ENCODE results near the gene MAP2K3. TPM values are rescaled to one million over a fixed set of nuclear protein-coding genes. Genes with fewer than 3 reads are reported as not detected.

MAP2K3 gene
- total RNA-seq, 1 experiment from 2014 or later = 39.7 TPM

DNA sequence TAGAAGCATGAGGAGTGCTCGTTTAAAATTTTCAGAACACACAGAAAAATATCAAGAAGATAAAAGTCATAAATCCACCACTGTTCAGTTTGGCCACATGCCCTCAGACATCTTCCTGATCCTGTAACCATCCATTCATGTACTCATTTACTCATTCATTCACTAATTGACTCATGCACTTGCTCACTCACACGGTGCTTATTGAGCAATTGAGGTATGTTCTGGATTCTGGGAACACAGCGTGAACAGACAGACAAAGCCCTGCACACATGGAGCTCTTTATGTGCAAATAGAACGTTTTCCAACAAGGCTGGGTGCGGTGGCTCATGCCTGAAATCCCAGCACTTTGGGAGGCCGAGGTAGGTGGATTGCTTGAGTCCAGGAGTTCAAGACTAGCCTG is 21.1 kb upstream of the MAP2K3 start (continued):
- TF ChIP-seq AR (CRISPR knock-in tag; IDR thresholded peaks at IDR 0.05) (no peak), ZNF138 (CRISPR knock-in tag; conservative IDR thresholded peaks at IDR 0.05) (no peak), MXD4 (CRISPR knock-in tag; IDR thresholded peaks at IDR 0.05; ENCODE audit: borderline replicate concordance) (no peak), SMAD3 (CRISPR knock-in tag; IDR thresholded peaks at IDR 0.05; ENCODE audit: borderline replicate concordance) (no peak), PRDM15 (CRISPR knock-in tag; IDR thresholded peaks at IDR 0.05) (no peak), PREB (CRISPR knock-in tag; IDR thresholded peaks at IDR 0.05; ENCODE audit: borderline replicate concordance) (no peak), ZNF671 (CRISPR knock-in tag; IDR thresholded peaks at IDR 0.05) (no peak), E2F5 (CRISPR knock-in tag; IDR thresholded peaks at IDR 0.05) (no peak)

DNA sequence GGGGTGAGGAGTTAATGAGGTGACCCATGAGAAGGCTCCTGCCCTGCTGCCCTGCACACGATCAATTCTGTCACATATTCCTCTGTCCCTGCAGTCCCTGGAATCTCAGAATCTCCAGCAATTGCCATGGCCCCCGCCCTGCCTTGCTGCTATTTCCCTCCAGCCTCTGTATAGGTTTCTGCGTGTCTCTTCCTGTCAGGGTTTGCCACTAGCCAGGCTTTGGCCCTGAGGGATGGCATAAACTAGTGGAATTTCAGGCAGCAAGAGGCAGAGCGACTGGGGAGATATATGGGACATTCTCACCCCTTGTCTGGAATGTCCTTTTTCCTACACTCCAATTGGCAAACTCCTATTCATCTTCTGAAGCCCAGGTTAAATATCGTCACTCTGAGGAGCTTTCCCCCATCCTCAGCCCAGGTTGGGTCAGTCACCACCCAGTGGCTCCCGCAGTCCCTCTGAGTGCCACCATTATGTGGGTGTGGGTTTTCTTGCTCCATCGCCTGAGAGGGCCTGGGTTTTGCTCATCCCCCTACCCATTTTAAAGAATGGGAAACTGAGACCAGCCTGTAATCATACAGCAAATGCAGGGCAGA is 15.8 kb upstream of the MAP2K3 start:
- ChIA-PET POLR2A (no interaction called here), CTCF (interaction anchor here (1.4 to 1.8 kb wide), 2 partner anchors 11 to 188 kb away, joined by 4 to 6 read pairs; no protein-coding TSS in a partner anchor)
- H3K9me3 Mint-ChIP-seq = no peaks in the 10 kb centered on the region
- peaks cover 5% of the 10 kb centered on the region; the same call in 1 of the 2 replicates for H3K27me3 Mint-ChIP-seq (ENCODE audit: low read depth)
- no peaks in the 10 kb centered on the region for H3K36me3 Mint-ChIP-seq
- no peak overlapping the region for H3K4me3 Mint-ChIP-seq
- TF ChIP-seq JAZF1 (CRISPR knock-in tag; IDR thresholded peaks at IDR 0.05) = no peak
- no peak for TF ChIP-seq OVOL2 (CRISPR knock-in tag; IDR thresholded peaks at IDR 0.05; ENCODE audit: borderline replicate concordance)
- TF ChIP-seq TP53 (CRISPR knock-in tag; IDR thresholded peaks at IDR 0.05) = no peak
- H3K27ac Mint-ChIP-seq = no peak overlapping the region
- DNase-seq (ENCODE audit: low spot score) (no peak), ATAC-seq (no peak; the same call in 1 of the 2 replicates)
- H3K4me1 Mint-ChIP-seq = peaks cover 11% of the 10 kb centered on the region

DNA sequence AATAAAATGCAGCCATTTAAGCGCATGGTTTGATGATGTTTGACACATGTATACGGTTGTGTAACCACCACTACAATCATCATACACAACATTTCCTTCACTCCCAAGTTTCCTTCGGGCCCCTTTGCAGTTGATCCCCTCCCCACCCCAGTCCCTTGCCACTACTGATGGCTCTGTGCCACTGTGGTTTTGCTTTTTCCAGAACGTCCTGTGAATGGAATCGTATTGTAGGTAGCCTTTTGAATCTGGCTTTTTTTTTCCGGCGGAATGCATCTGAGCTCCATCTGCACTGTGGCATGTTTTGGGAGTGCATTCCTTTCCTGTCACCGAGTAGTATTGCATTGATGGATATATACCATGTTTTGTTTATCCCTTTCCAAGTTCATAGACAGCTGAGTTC is 15.1 kb upstream of the MAP2K3 start:
- H3K27me3 Mint-ChIP-seq (ENCODE audit: low read depth) = peaks cover 6% of the 10 kb centered on the region
- no peaks in the 10 kb centered on the region for H3K36me3 Mint-ChIP-seq
- no peak overlapping the region for H3K27ac Mint-ChIP-seq
- ChIA-PET POLR2A (no interaction called here), CTCF (interaction anchor here (1.4 to 1.8 kb wide), 2 partner anchors 11 to 188 kb away, joined by 4 to 6 read pairs; no protein-coding TSS in a partner anchor)
- peaks cover 11% of the 10 kb centered on the region for H3K4me1 Mint-ChIP-seq
- TF ChIP-seq, protein P1, sequence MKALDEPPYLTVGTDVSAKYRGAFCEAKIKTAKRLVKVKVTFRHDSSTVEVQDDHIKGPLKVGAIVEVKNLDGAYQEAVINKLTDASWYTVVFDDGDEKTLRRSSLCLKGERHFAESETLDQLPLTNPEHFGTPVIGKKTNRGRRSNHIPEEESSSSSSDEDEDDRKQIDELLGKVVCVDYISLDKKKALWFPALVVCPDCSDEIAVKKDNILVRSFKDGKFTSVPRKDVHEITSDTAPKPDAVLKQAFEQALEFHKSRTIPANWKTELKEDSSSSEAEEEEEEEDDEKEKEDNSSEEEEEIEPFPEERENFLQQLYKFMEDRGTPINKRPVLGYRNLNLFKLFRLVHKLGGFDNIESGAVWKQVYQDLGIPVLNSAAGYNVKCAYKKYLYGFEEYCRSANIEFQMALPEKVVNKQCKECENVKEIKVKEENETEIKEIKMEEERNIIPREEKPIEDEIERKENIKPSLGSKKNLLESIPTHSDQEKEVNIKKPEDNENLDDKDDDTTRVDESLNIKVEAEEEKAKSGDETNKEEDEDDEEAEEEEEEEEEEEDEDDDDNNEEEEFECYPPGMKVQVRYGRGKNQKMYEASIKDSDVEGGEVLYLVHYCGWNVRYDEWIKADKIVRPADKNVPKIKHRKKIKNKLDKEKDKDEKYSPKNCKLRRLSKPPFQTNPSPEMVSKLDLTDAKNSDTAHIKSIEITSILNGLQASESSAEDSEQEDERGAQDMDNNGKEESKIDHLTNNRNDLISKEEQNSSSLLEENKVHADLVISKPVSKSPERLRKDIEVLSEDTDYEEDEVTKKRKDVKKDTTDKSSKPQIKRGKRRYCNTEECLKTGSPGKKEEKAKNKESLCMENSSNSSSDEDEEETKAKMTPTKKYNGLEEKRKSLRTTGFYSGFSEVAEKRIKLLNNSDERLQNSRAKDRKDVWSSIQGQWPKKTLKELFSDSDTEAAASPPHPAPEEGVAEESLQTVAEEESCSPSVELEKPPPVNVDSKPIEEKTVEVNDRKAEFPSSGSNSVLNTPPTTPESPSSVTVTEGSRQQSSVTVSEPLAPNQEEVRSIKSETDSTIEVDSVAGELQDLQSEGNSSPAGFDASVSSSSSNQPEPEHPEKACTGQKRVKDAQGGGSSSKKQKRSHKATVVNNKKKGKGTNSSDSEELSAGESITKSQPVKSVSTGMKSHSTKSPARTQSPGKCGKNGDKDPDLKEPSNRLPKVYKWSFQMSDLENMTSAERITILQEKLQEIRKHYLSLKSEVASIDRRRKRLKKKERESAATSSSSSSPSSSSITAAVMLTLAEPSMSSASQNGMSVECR (CRISPR knock-in tag; IDR thresholded peaks at IDR 0.05; ENCODE audit: borderline replicate concordance) = no peak
- no peak for TF ChIP-seq HMGA2 (CRISPR knock-in tag; IDR thresholded peaks at IDR 0.05)
- TF ChIP-seq ZNF232 (CRISPR knock-in tag; IDR thresholded peaks at IDR 0.05) = no peak
- no peak for TF ChIP-seq PREB (CRISPR knock-in tag; IDR thresholded peaks at IDR 0.05; ENCODE audit: borderline replicate concordance)
- TF ChIP-seq ETV6 (CRISPR knock-in tag; IDR thresholded peaks at IDR 0.05) = no peak
- TF ChIP-seq ZNF423 (CRISPR knock-in tag; IDR thresholded peaks at IDR 0.05) = no peak
- ATAC-seq (no peak), DNase-seq (ENCODE audit: low spot score) (no peak)
- H3K9me3 Mint-ChIP-seq = no peaks in the 10 kb centered on the region
- no peak overlapping the region for H3K4me3 Mint-ChIP-seq

Data from WTC11 (cell line).